Fibroblast of lung (primary cell): ENCODE results near the gene OGFOD3.

Source experiments
- CTCF ChIP-seq, 2 donors: IDR thresholded peaks in 1 of 2; conservative IDR thresholded peaks in 1 of 2; 1 replicate in 1 of 2; 2 replicates in 1 of 2; pipeline ENCODE4 v1.5.1; 2011 to 2012; ENCODE audit warnings: low read length in 2 of 2, control low read depth in 1 of 2, inconsistent platforms in 1 of 2, low read depth in 1 of 2, mild to moderate bottlenecking in 1 of 2
- EZH2 ChIP-seq: IDR thresholded peaks from 2 replicates; pipeline ENCODE4 v1.5.1; 2012; ENCODE audit warnings: low read length, control low read depth, mild to moderate bottlenecking; ENCODE audit errors: missing control alignments

DNA sequence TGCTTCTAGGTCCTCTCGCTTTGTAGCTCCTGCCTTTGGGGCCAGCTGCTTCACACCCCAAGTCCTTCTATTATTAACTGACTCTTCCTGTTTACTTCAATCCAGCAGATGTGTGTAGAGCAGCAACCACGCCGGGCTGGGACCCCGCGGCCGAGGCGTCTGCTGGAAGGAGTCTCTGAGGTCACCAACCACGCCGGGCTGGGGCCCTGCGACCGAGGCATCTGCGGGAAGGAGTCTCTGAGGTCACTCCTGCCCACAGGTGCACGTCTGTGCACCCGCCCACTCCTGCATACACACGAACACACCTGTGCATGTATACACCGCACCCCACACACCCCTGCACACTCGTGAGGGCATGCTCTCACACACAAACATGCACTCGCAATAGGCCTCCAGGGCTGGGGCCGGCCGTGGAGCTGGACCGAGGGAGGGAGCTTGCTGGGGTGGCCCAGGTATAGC lies 67.1 kb downstream of the OGFOD3 start:
- no peak for TF ChIP-seq CTCF (conservative IDR thresholded peaks at IDR 0.05 in 1 of 2, IDR thresholded peaks at IDR 0.05 in 1 of 2; ENCODE audit: low read depth in 1 of 2, low read length in 2 of 2)
- TF ChIP-seq EZH2, result no peak
